SK-N-SH (cell line): ENCODE results near the gene PRTFDC1. TPM values are rescaled to one million over a fixed set of nuclear protein-coding genes. Genes with fewer than 3 reads are reported as not detected.

Experiments used
- CTCF ChIA-PET: fragments of 300-600, 350-600 bp; formaldehyde crosslinking; extraction: SDS; loops from one replicate; lab custom pipeline; 2021; lab: Yijun Ruan, JAX
- POLR2A ChIA-PET: fragments of 350-600 bp; sonication (Branson Sonifier 250); formaldehyde crosslinking; extraction: SDS; loops from one replicate; lab custom pipeline; 2020; ENCODE audit warnings: antibody characterized with exemption, inconsistent platforms; lab: Yijun Ruan, JAX
- DNase-seq: peaks from one replicate; pipeline ENCODE4 v3.0.0; 2012
- H2AFZ ChIP-seq: fragments of 200-600 bp; sonication (generic); 2 replicates; pipeline ENCODE4 v1.8.1; 2016; ENCODE audit warnings: antibody characterized with exemption, mild to moderate bottlenecking, low read depth
- H3F3A ChIP-seq: fragments of 200-600 bp; sonication (generic); replicated peaks from 2 replicates; pipeline ENCODE3; 2016; ENCODE audit warnings: antibody characterized with exemption, mild to moderate bottlenecking; ENCODE audit not compliant: insufficient read depth
- H3K27ac ChIP-seq, 2 experiments: fragments of 200-500 bp in 1 of 2; fragments of 200-600 bp in 1 of 2; sonication (Bioruptor generic) in 1 of 2; sonication (generic), shearing (Covaris generic) in 1 of 2; 2 replicates each; pipeline versions ENCODE4 v1.5.1 to v1.6.1; 2014 to 2016; ENCODE audit warnings: low read depth in 2 of 2, inconsistent platforms in 1 of 2, low read length in 1 of 2, mild to moderate bottlenecking in 1 of 2, mixed read lengths in 1 of 2
- H3K27me3 ChIP-seq: fragments of 200-600 bp; sonication (generic), shearing (Covaris generic); 2 replicates; pipeline ENCODE4 v1.6.1; 2016; ENCODE audit warnings: mixed run types; ENCODE audit not compliant: insufficient read depth
- H3K36me3 ChIP-seq, 2 experiments: fragments of 200-500 bp in 1 of 2; fragments of 200-600 bp in 1 of 2; sonication (Bioruptor generic) in 1 of 2; sonication (generic) in 1 of 2; replicated peaks in 1 of 2; 2 replicates each; pipeline versions ENCODE3 to v1.5.1; 2014 to 2016; ENCODE audit warnings: low read length in 1 of 2, mild to moderate bottlenecking in 1 of 2; ENCODE audit not compliant: insufficient read depth in 2 of 2, control insufficient read depth in 1 of 2
- H3K4me1 ChIP-seq, 2 experiments: fragments of 200-500 bp in 1 of 2; fragments of 200-600 bp in 1 of 2; sonication (Bioruptor generic) in 1 of 2; sonication (generic), shearing (Covaris generic) in 1 of 2; 2 replicates each; pipeline versions ENCODE4 v1.5.1 to v1.6.1; 2014 to 2016; ENCODE audit warnings: low read depth in 1 of 2, low read length in 1 of 2, mixed run types in 1 of 2; ENCODE audit not compliant: insufficient read depth in 2 of 2, control insufficient read depth in 1 of 2
- H3K4me2 ChIP-seq: fragments of 200-600 bp; sonication (generic), shearing (Covaris generic); 2 replicates; pipeline ENCODE4 v1.6.1; 2017; ENCODE audit warnings: mixed run types
- H3K4me3 ChIP-seq, 2 experiments: fragments of 200-500 bp in 1 of 2; fragments of 200-600 bp in 1 of 2; sonication (Bioruptor generic) in 1 of 2; sonication (generic), shearing (Covaris generic) in 1 of 2; 2 replicates each; pipeline versions ENCODE4 v1.5.1 to v1.8.1; 2014 to 2016; ENCODE audit warnings: low read depth in 2 of 2, inconsistent platforms in 1 of 2, low read length in 1 of 2, mild to moderate bottlenecking in 1 of 2, mixed read lengths in 1 of 2, moderate library complexity in 1 of 2
- H3K79me2 ChIP-seq: fragments of 200-600 bp; sonication (generic); 2 replicates; pipeline ENCODE4 v1.8.1; 2017; ENCODE audit warnings: mild to moderate bottlenecking; ENCODE audit not compliant: insufficient read depth
- H3K9ac ChIP-seq: fragments of 200-600 bp; sonication (generic); 2 replicates; pipeline ENCODE4 v1.6.1; 2017; ENCODE audit warnings: mixed run types
- H3K9me2 ChIP-seq: fragments of 200-600 bp; sonication (generic); 2 replicates; pipeline ENCODE4 v1.6.1; 2017; ENCODE audit warnings: mixed run types
- H3K9me3 ChIP-seq: fragments of 200-600 bp; sonication (generic); 2 replicates; pipeline ENCODE4 v1.6.1; 2017; ENCODE audit warnings: mixed run types, mild to moderate bottlenecking, moderate library complexity
- H4K20me1 ChIP-seq: fragments of 200-600 bp; sonication (generic); 2 replicates; pipeline ENCODE4 v1.6.1; 2017; ENCODE audit warnings: mild to moderate bottlenecking, mixed run types; ENCODE audit not compliant: insufficient read depth
- CHD2 ChIP-seq: fragments of 150-350 bp; IDR thresholded peaks from 2 replicates; pipeline ENCODE4 v1.6.1; 2018; ENCODE audit warnings: low read length; ENCODE audit not compliant: partially characterized antibody
- ELF1 ChIP-seq: IDR thresholded peaks from 2 replicates; pipeline ENCODE4 v1.4.0; 2012
- EZH2phosphoT487 ChIP-seq: fragments of 200-600 bp; sonication (generic); IDR thresholded peaks from 2 replicates; pipeline ENCODE4 v1.6.1; 2017; ENCODE audit warnings: low read depth, mixed run types, mild to moderate bottlenecking, antibody characterized with exemption, moderate library complexity, borderline replicate concordance
- FOSL2 ChIP-seq: IDR thresholded peaks from 2 replicates; pipeline ENCODE4 v1.4.0; 2012; ENCODE audit warnings: low read depth, mild to moderate bottlenecking, moderate library complexity, borderline replicate concordance
- FOXJ3 ChIP-seq: sonication (generic); formaldehyde crosslinking; IDR thresholded peaks from 2 replicates; pipeline ENCODE4 v1.5.1; 2020; ENCODE audit warnings: mild to moderate bottlenecking, missing genetic modification reagents
- GABPA ChIP-seq: IDR thresholded peaks from 2 replicates; pipeline ENCODE4 v1.4.0; 2012; ENCODE audit warnings: low read depth, mild to moderate bottlenecking
- IRF3 ChIP-seq: fragments of 150-350 bp; IDR thresholded peaks from 2 replicates; pipeline ENCODE4 v1.6.1; 2016; ENCODE audit warnings: mild to moderate bottlenecking, low read depth, low read length
- JUND ChIP-seq: IDR thresholded peaks from 2 replicates; pipeline ENCODE4 v1.4.0; 2012
- MAX ChIP-seq: IDR thresholded peaks from 2 replicates; pipeline ENCODE4 v1.4.0; 2012; ENCODE audit warnings: low read depth
- MEF2A ChIP-seq: IDR thresholded peaks from 2 replicates; pipeline ENCODE4 v1.4.0; 2012; ENCODE audit warnings: low read depth, borderline replicate concordance
- NFIC ChIP-seq: IDR thresholded peaks from 2 replicates; pipeline ENCODE4 v1.4.0; 2012; ENCODE audit warnings: borderline replicate concordance
- NRF1 ChIP-seq: IDR thresholded peaks from 2 replicates; pipeline ENCODE4 v1.6.1; 2012; ENCODE audit warnings: low read depth, mild to moderate bottlenecking, low read length
- PBX3 ChIP-seq: IDR thresholded peaks from 2 replicates; pipeline ENCODE4; 2012
- POLR2AphosphoS5 ChIP-seq: IDR thresholded peaks from 2 replicates; pipeline ENCODE4 v1.6.1; 2012; ENCODE audit warnings: low read depth, low read length
- REST ChIP-seq: IDR thresholded peaks from 2 replicates; pipeline ENCODE4 v1.6.1; 2012; ENCODE audit warnings: mild to moderate bottlenecking, low read depth, low read length, moderate library complexity
- RFX5 ChIP-seq: IDR thresholded peaks from 2 replicates; pipeline ENCODE4 v1.6.1; 2012; ENCODE audit warnings: mild to moderate bottlenecking, improper control_type of control experiment, low read length
- RXRA ChIP-seq: IDR thresholded peaks from 2 replicates; pipeline ENCODE4 v1.4.0; 2012; ENCODE audit warnings: low read depth, mild to moderate bottlenecking, borderline replicate concordance
- SMC3 ChIP-seq: IDR thresholded peaks from 2 replicates; pipeline ENCODE4 v1.6.1; 2012; ENCODE audit warnings: low read depth, low read length, improper control_type of control experiment
- TAF1 ChIP-seq: IDR thresholded peaks from 2 replicates; pipeline ENCODE4 v1.6.1; 2012; ENCODE audit warnings: low read depth, mild to moderate bottlenecking, low read length, moderate library complexity, borderline replicate concordance
- TEAD4 ChIP-seq: IDR thresholded peaks from 2 replicates; pipeline ENCODE4 v1.4.0; 2012; ENCODE audit warnings: mild to moderate bottlenecking, borderline replicate concordance; ENCODE audit not compliant: insufficient read depth
- USF1 ChIP-seq: IDR thresholded peaks from 2 replicates; pipeline ENCODE4 v1.4.0; 2012; ENCODE audit warnings: low read depth, borderline replicate concordance
- USF2 ChIP-seq: fragments of 150-350 bp; IDR thresholded peaks from 2 replicates; pipeline ENCODE4 v1.6.1; 2017; ENCODE audit warnings: antibody characterized with exemption, low read length, low read depth, borderline replicate concordance
- ZBTB33 ChIP-seq: IDR thresholded peaks from 2 replicates; pipeline ENCODE4 v1.4.0; 2012; ENCODE audit warnings: low read depth, borderline replicate concordance
- WGBS: methylation state at CpG from one replicate; pipeline ENCODE4 v1.1.6; 2017; ENCODE audit warnings: low lambda C conversion rate; 5-methylcytosine and 5-hydroxymethylcytosine counted together
- polyA plus RNA-seq, 3 experiments: library from polyadenylated mRNA; depleted of rRNA; stranded (reverse); fragments of >200 nt; gene quantifications; 2 replicates each; pipeline ENCODE4 v1.2.3, GENCODE V29; 2012

PRTFDC1 gene
- polyA plus RNA-seq, 1 of the 3 experiments (the other 2 are of a cell fraction): 6.6 TPM

- ChIA-PET POLR2A (no interaction called here), CTCF (no interaction called here)
- Histone ChIP-seq H3K27me3 (no peaks in the 10 kb centered on the region), H3K36me3 (no peaks in the 10 kb centered on the region), H3K4me2 (peak overlapping the region; percentile 48; the same call in 1 of the 2 replicates), H3F3A (peaks cover 19% of the 10 kb centered on the region), H3K4me3 (no peak overlapping the region), H2AFZ (peak overlapping the region; percentile 66; the same call in 1 of the 2 replicates), H3K9me3 (no peaks in the 10 kb centered on the region), H3K9me2 (no peaks in the 10 kb centered on the region), H4K20me1 (no peaks in the 10 kb centered on the region), H3K79me2 (no peaks in the 10 kb centered on the region), H3K4me1 (peaks cover 6 to 19% of the 10 kb centered on the region in 2 experiments), H3K9ac (peak overlapping the region; percentile 63; the same call in 1 of the 2 replicates), H3K27ac (peak overlapping the region; percentile 58 to 95; a peak in 3 of 4 replicates)
- no peak for DNase-seq
- WGBS: 57% methylated on average over 4 of the region's 4 CpGs
- TF ChIP-seq GABPA (no peak), RFX5 (no peak), IRF3 (no peak), USF1 (no peak), EZH2phosphoT487 (no peak), USF2 (no peak), MAX (peak; percentile 31; the same call in 1 of the 2 replicates), MEF2A (no peak), SMC3 (no peak), TAF1 (no peak), CHD2 (no peak), FOSL2 (peak; percentile 91), FOXJ3 (CRISPR knock-in tag) (no peak), POLR2AphosphoS5 (peak; percentile 64; the same call in 1 of the 2 replicates), PBX3 (peak; percentile 77), REST (no peak), JUND (peak; percentile 88), NFIC (peak; percentile 85), NRF1 (no peak), TEAD4 (0 out of 2 replicates have a peak, but pooled peaks have one; percentile 43), RXRA (0 out of 2 replicates have a peak, but pooled peaks have one; percentile 50), ZBTB33 (no peak), ELF1 (peak; percentile 9; the same call in 1 of the 2 replicates)
Observed at GRCh38 chr10:24958091-24958720, 5.8 kb upstream of the PRTFDC1 start.
